HCT116 (cell line): Measurements from ENCODE around the gene TRAPPC12.

Source experiments
- CTCF ChIP-seq, 3 experiments: fragments of 200-600 bp in 1 of 3; sonication (generic) in 1 of 3; IDR thresholded peaks in 2 of 3; conservative IDR thresholded peaks in 1 of 3; 2 replicates each; pipeline ENCODE4 v1.5.1; 2012 to 2017; ENCODE audit warnings: low read depth in 2 of 3, low read length in 2 of 3, antibody characterized with exemption in 1 of 3, borderline replicate concordance in 1 of 3, control low read depth in 1 of 3, mild to moderate bottlenecking in 1 of 3, mixed read lengths in 1 of 3, mixed run types in 1 of 3, moderate library complexity in 1 of 3; ENCODE audit not compliant: insufficient read depth in 1 of 3
- EGR1 ChIP-seq: IDR thresholded peaks from 2 replicates; pipeline ENCODE4 v1.6.1; 2012; ENCODE audit warnings: low read depth
- EZH2phosphoT487 ChIP-seq: fragments of 200-600 bp; IDR thresholded peaks from 2 replicates; pipeline ENCODE4 v1.6.1; 2018; ENCODE audit warnings: antibody characterized with exemption, borderline replicate concordance

GRCh38 chr2:3517948-3518495, 138.5 kb downstream of the TRAPPC12 start:
- TF ChIP-seq EGR1 (no peak), CTCF (IDR thresholded peaks at IDR 0.05 in 2 of 3, conservative IDR thresholded peaks at IDR 0.05 in 1 of 3; ENCODE audit: borderline replicate concordance in 1 of 3, insufficient read depth in 1 of 3, low read depth in 2 of 3, low read length in 2 of 3) (no peak), EZH2phosphoT487 (no peak)
